DMS 273 treated with DMSO at 0.1 percent for 48 hours (cell line): Measurements from ENCODE around the gene NFATC3.

Experiments
- DNase-seq: peaks from one replicate; lab custom pipeline; 2025; lab: John Stamatoyannopoulos, UW

NFATC3 gene

GRCh38 chr16:68085259-68086071 is at the start of gene NFATC3:
Gene NFATC3, plus strand, starts transcription at chr16:68085370. Its CDS starts 312 bp downstream, at chr16:68085682.
- peak; percentile 56 for DNase-seq

GRCh38 chr16:68037841-68038597 is 47.2 kb upstream of the NFATC3 start:
- no peak for DNase-seq

GRCh38 chr16:68040506-68041288 is 44.5 kb upstream of the NFATC3 start:
- DNase-seq: peak; percentile 26

GRCh38 chr16:68041783-68042182 is 43.4 kb upstream of the NFATC3 start:
- DNase-seq: no peak

- DNase-seq: no peak
Measured at GRCh38 chr16:68046106-68046505, 39.1 kb upstream of the NFATC3 start.

- DNase-seq: no peak
Measured at GRCh38 chr16:68047987-68048386, 37.2 kb upstream of the NFATC3 start.

GRCh38 chr16:68049449-68049848 is 35.7 kb upstream of the NFATC3 start:
- DNase-seq: no peak

GRCh38 chr16:68055395-68055794 is 29.8 kb upstream of the NFATC3 start:
- no peak for DNase-seq

- no peak for DNase-seq
Measured at GRCh38 chr16:68059804-68060203, 25.4 kb upstream of the NFATC3 start.

GRCh38 chr16:68061396-68061795 is 23.8 kb upstream of the NFATC3 start:
- DNase-seq: no peak

GRCh38 chr16:68062910-68063393 is 22.2 kb upstream of the NFATC3 start:
- DNase-seq: no peak

- DNase-seq: peak; percentile 30
Measured at GRCh38 chr16:68064791-68065365, 20.3 kb upstream of the NFATC3 start.

- no peak for DNase-seq
Measured at GRCh38 chr16:68065716-68066305, 19.4 kb upstream of the NFATC3 start.

GRCh38 chr16:68066763-68067162 is 18.4 kb upstream of the NFATC3 start:
- DNase-seq: no peak

GRCh38 chr16:68068926-68069325 is 16.2 kb upstream of the NFATC3 start:
- no peak for DNase-seq

GRCh38 chr16:68069511-68070248 is 15.5 kb upstream of the NFATC3 start:
- peak; percentile 62 for DNase-seq

GRCh38 chr16:68070249-68070730 is 14.9 kb upstream of the NFATC3 start:
- no peak for DNase-seq

GRCh38 chr16:68070806-68071517 is 14.2 kb upstream of the NFATC3 start:
- DNase-seq: no peak

- no peak for DNase-seq
Measured at GRCh38 chr16:68071518-68071901, 13.7 kb upstream of the NFATC3 start.
